Mesothelial cell of epicardium (in vitro differentiated cells): ENCODE results near the gene ZNF740. TPM values are rescaled to one million over a fixed set of nuclear protein-coding genes. Genes with fewer than 3 reads are reported as not detected.

ENCODE experiments used
- DNase-seq, 2 experiments: peaks; one replicate each; pipeline ENCODE4 v3.0.0; 2021; ENCODE audit warnings: low spot score in 2 of 2; ENCODE audit not compliant: unreplicated experiment in 2 of 2
- H3K27ac Mint-ChIP-seq: 2 replicates; pipeline ENCODE4 v1.8.0; 2021; ENCODE audit warnings: mixed read lengths
- H3K27me3 Mint-ChIP-seq: 2 replicates; pipeline ENCODE4 v1.8.0; 2021; ENCODE audit warnings: low read depth, mixed read lengths
- H3K36me3 Mint-ChIP-seq: 2 replicates; pipeline ENCODE4 v1.8.0; 2021; ENCODE audit warnings: mixed read lengths
- H3K4me1 Mint-ChIP-seq: 2 replicates; pipeline ENCODE4 v1.8.0; 2021; ENCODE audit warnings: mixed read lengths
- H3K4me3 Mint-ChIP-seq: 2 replicates; pipeline ENCODE4 v1.8.0; 2021; ENCODE audit warnings: mild to moderate bottlenecking, moderate library complexity, mixed read lengths
- H3K9me3 Mint-ChIP-seq: 2 replicates; pipeline ENCODE4 v1.8.0; 2021; ENCODE audit warnings: mixed read lengths
- total RNA-seq: library from RNA; stranded (reverse); gene quantifications from 3 replicates; pipeline ENCODE4 v1.2.1, GENCODE V29; 2021
- TF ChIP-seq, protein P1 (sequence below): fragments of 200-600 bp; sonication (generic); IDR thresholded peaks from one replicate; pipeline ENCODE4 v1.5.0; 2021; ENCODE audit warnings: antibody characterized with exemption; ENCODE audit not compliant: unreplicated experiment

The ZNF740 gene
- total RNA-seq, 1 donor from 2014 or later = 97.5 TPM

DNA sequence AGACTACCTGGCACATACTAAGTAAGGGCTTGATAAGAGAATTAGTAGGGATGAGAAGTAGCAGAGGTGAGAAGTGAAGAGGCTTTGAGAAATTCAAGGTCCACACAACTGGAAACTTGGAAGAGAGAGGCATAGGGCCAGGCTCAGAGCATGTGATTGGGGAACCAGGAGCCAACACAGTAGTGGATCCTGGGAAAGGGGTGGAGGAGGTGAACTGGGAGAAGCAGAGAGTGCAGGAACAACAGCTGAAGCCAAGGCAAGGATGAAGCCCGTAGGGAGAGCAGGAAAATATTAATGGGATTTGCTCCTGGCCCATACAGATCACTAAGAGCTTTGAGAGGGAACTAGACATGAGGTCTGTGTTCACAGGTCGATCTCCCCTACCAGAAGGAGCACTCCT is 27.9 kb downstream of the ZNF740 start:
- no peak overlapping the region for H3K4me3 Mint-ChIP-seq
- H3K27ac Mint-ChIP-seq = no peak overlapping the region
- DNase-seq = no peak
- H3K4me1 Mint-ChIP-seq = peaks cover 2% of the 10 kb centered on the region
- no peaks in the 10 kb centered on the region for H3K27me3 Mint-ChIP-seq
- H3K9me3 Mint-ChIP-seq = no peaks in the 10 kb centered on the region
- TF ChIP-seq, protein P1, sequence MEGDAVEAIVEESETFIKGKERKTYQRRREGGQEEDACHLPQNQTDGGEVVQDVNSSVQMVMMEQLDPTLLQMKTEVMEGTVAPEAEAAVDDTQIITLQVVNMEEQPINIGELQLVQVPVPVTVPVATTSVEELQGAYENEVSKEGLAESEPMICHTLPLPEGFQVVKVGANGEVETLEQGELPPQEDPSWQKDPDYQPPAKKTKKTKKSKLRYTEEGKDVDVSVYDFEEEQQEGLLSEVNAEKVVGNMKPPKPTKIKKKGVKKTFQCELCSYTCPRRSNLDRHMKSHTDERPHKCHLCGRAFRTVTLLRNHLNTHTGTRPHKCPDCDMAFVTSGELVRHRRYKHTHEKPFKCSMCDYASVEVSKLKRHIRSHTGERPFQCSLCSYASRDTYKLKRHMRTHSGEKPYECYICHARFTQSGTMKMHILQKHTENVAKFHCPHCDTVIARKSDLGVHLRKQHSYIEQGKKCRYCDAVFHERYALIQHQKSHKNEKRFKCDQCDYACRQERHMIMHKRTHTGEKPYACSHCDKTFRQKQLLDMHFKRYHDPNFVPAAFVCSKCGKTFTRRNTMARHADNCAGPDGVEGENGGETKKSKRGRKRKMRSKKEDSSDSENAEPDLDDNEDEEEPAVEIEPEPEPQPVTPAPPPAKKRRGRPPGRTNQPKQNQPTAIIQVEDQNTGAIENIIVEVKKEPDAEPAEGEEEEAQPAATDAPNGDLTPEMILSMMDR = no peak
- H3K36me3 Mint-ChIP-seq = peaks cover 14% of the 10 kb centered on the region

DNA sequence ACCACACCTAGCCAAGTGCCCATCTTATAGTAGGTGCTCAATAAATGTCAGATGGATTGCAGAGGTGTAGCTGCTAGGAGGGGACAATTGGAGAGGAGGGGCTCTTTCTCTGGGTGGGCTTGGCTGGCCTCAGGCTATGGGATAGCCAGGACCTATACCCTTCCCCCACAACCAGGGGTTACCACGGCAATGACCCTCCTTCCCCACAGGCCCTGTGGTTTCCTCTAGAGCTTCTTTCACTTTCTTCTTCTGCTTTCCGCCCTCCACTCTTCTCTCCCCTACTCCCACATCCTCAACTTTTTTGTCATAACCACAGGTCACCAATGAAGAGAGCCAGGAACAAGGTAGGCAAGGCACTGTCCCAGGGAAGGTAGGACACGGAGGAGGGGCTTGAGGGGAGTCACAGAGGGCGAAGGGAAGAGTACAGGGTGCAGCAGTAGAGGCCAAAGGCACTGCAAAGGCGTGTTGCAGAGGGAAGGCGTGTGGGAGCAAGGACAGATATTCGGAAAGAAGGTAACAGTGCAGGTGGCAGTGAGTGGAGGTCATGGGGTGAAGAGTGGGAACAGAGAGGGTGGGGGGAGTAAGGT is 28.4 kb downstream of the ZNF740 start:
- Mint-ChIP-seq H3K4me3 (no peak overlapping the region), H3K36me3 (peaks cover 18% of the 10 kb centered on the region), H3K27ac (no peak overlapping the region), H3K4me1 (peaks cover 5% of the 10 kb centered on the region), H3K27me3 (no peaks in the 10 kb centered on the region), H3K9me3 (no peaks in the 10 kb centered on the region)
- no peak for DNase-seq
- TF ChIP-seq, protein P1 = no peak

DNA sequence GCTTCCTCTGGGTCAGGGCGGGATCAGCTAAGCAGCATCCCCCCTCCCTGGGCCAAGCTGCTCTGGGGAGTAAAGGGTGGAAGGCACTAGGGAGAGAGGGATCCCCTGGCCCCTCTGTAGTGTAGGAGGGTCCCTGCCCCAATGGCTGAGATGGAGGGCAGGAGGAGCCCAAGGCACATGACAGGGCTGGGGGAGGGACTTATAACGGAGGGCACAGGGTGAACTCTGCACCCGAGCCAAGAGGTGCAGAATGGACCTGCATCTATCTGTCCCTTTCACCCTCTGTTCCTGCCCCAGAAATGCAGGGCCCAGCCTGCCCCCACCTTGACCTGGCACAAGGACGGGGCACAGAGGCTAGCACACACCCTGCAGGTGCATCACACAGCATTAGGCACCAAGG is 30.3 kb downstream of the ZNF740 start:
- Mint-ChIP-seq H3K9me3 (no peaks in the 10 kb centered on the region), H3K4me1 (peaks cover 6% of the 10 kb centered on the region), H3K27ac (no peak overlapping the region), H3K36me3 (peaks cover 18% of the 10 kb centered on the region), H3K4me3 (no peak overlapping the region), H3K27me3 (no peaks in the 10 kb centered on the region)
- DNase-seq = no peak
- TF ChIP-seq, protein P1 = no peak

DNA sequence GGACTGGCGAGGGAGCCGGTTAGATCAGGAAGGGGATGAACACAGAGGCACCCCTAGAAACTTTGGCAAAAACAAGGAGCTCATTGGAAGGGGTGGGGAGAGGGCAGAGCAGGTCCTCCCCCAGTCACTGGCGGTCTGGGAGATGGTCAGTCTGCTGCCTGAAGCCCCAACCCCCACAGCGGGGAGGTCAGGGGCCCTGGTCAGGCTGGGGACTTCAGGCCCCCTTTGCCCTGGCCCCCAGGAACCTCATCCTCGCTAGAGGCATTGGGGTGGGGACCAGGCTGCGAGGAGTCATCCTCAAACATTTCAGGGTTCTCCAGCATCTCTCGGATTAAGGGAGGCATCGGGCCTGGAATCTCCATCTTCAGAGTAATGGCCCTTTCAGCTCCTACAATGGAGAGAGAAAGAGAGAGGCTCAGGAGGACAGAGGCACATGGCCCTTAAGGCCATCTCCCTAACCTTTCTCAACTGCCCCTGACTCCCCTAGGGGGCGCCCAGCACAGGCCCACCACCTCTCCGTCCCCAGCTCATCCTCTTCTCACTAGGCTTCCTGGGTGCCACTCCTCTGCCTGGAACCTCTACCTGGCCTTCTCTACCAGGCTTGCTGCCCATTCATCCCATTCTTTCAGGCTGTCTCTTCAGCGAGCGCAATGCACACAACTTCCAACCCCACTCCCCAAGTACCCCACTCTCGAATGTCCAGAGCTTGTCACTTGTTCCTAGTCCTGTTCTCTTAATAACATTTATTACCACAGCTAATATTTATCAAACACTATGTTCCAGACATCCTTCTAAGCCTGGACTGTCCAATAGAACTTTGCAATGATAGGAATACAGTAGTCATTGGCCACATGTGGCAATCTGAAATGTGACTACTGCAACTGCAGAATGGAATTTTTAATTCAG is 31.2 kb downstream of the ZNF740 start:
- TF ChIP-seq, protein P1 = no peak
- DNase-seq = no peak
- H3K9me3 Mint-ChIP-seq = no peaks in the 10 kb centered on the region
- H3K27ac Mint-ChIP-seq = no peak overlapping the region
- H3K4me1 Mint-ChIP-seq = peaks cover 14% of the 10 kb centered on the region
- H3K27me3 Mint-ChIP-seq = no peaks in the 10 kb centered on the region
- peaks cover 18% of the 10 kb centered on the region for H3K36me3 Mint-ChIP-seq
- no peak overlapping the region for H3K4me3 Mint-ChIP-seq

DNA sequence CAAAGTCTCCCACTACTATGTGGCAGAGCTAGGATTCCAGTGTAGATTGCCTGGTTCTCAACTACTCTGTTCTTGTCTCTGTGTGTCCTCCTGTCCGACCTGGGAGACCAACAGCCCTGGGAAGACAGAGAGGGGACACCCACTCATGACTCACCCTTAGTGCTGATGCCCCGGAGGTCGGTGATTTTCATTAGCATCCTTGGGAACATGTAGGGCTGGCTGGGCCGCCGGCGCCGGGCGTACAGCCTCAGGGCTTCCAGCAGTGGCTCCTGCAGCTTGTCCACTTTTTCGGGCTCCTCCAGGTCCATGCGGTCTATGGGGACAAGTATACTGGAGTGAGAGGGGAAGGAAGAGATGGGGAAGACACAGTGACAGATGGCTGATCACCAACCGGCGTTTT is 32.4 kb downstream of the ZNF740 start:
- Mint-ChIP-seq H3K4me3 (no peak overlapping the region), H3K4me1 (peaks cover 26% of the 10 kb centered on the region), H3K27me3 (no peaks in the 10 kb centered on the region), H3K36me3 (peaks cover 18% of the 10 kb centered on the region), H3K9me3 (no peaks in the 10 kb centered on the region), H3K27ac (no peak overlapping the region)
- DNase-seq = no peak
- TF ChIP-seq, protein P1 = no peak
